Chondrocyte (in vitro differentiated cells): ENCODE results near the gene TNS2. TPM values are rescaled to one million over a fixed set of nuclear protein-coding genes. Genes with fewer than 3 reads are reported as not detected.

Source experiments
- DNase-seq: peaks from one replicate; pipeline ENCODE4 v3.0.0; 2021; ENCODE audit warnings: mixed read lengths, low spot score
- H3K27ac Mint-ChIP-seq: one replicate; pipeline ENCODE4 v1.8.0; 2021; ENCODE audit warnings: mild to moderate bottlenecking, moderate library complexity, mixed read lengths; ENCODE audit not compliant: unreplicated experiment
- H3K27me3 Mint-ChIP-seq: 2 replicates; pipeline ENCODE4 v1.8.0; 2021; ENCODE audit warnings: low read depth, mixed read lengths
- H3K36me3 Mint-ChIP-seq: 2 replicates; pipeline ENCODE4 v1.8.0; 2021; ENCODE audit warnings: low read depth, mixed read lengths
- H3K4me1 Mint-ChIP-seq: 2 replicates; pipeline ENCODE4 v1.8.0; 2021; ENCODE audit warnings: low read depth, mild to moderate bottlenecking, mixed read lengths
- H3K4me3 Mint-ChIP-seq: one replicate; pipeline ENCODE4 v1.8.0; 2021; ENCODE audit warnings: mild to moderate bottlenecking, moderate library complexity, mixed read lengths; ENCODE audit not compliant: unreplicated experiment
- H3K9me3 Mint-ChIP-seq: 2 replicates; pipeline ENCODE4 v1.8.0; 2021; ENCODE audit warnings: low read depth, mixed read lengths
- CTCF ChIP-seq: fragments of 200-600 bp; sonication (generic); IDR thresholded peaks from 2 replicates; pipeline ENCODE4 v1.5.0; 2021; ENCODE audit warnings: antibody characterized with exemption, mild to moderate bottlenecking, moderate library complexity
- total RNA-seq: library from RNA; stranded (reverse); gene quantifications from 3 replicates; pipeline ENCODE4 v1.2.1, GENCODE V29; 2021

TNS2 gene
- total RNA-seq, 1 donor from 2014 or later: 104 TPM

- peak; percentile 66 for DNase-seq
- peak overlapping the region; percentile 97 for H3K27ac Mint-ChIP-seq
Observed at GRCh38 chr12:53062011-53062961, 12.4 kb downstream of the TNS2 start.

GRCh38 chr12:53062977-53063707, 13.3 kb downstream of the TNS2 start:
- peak overlapping the region; percentile 97 for H3K27ac Mint-ChIP-seq
- no peaks in the 10 kb centered on the region for H3K27me3 Mint-ChIP-seq
- H3K36me3 Mint-ChIP-seq: peaks cover 24% of the 10 kb centered on the region
- TF ChIP-seq CTCF: no peak
- H3K4me1 Mint-ChIP-seq: peaks cover 70% of the 10 kb centered on the region
- H3K9me3 Mint-ChIP-seq: no peaks in the 10 kb centered on the region
- H3K4me3 Mint-ChIP-seq: no peak overlapping the region
- DNase-seq: peak; percentile 68

More at GRCh38 chr12:53062011-53062961, 12.4 kb downstream of the TNS2 start:
- Mint-ChIP-seq H3K27me3 (no peaks in the 10 kb centered on the region), H3K4me3 (no peak overlapping the region), H3K9me3 (no peaks in the 10 kb centered on the region), H3K4me1 (peaks cover 75% of the 10 kb centered on the region), H3K36me3 (peaks cover 29% of the 10 kb centered on the region)
- no peak for TF ChIP-seq CTCF

- Mint-ChIP-seq H3K36me3 (peaks cover 24% of the 10 kb centered on the region), H3K4me3 (peak overlapping the region; percentile 28), H3K4me1 (peaks cover 76% of the 10 kb centered on the region), H3K27me3 (no peaks in the 10 kb centered on the region), H3K27ac (peak overlapping the region; percentile 97), H3K9me3 (no peaks in the 10 kb centered on the region)
- DNase-seq: peak; percentile 56
- TF ChIP-seq CTCF: peak; percentile 25
Observed at GRCh38 chr12:53063708-53064612, 14.1 kb downstream of the TNS2 start.

- Mint-ChIP-seq H3K27me3 (no peaks in the 10 kb centered on the region), H3K9me3 (no peaks in the 10 kb centered on the region), H3K4me3 (peak overlapping the region; percentile 31), H3K27ac (peak overlapping the region; percentile 97), H3K4me1 (peaks cover 80% of the 10 kb centered on the region), H3K36me3 (peaks cover 25% of the 10 kb centered on the region)
- peak; percentile 58 for DNase-seq
- TF ChIP-seq CTCF: no peak
Observed at GRCh38 chr12:53064613-53065436, 15.0 kb downstream of the TNS2 start.
